HCT116 (cell line): Measurements from ENCODE around the gene PTOV1. TPM values are rescaled to one million over a fixed set of nuclear protein-coding genes. Genes with fewer than 3 reads are reported as not detected.

ENCODE experiments used
- ATAC-seq: fragments of 200-7000 bp; cut with Tn5 transposase; 2 replicates; pipeline ENCODE4 v1.9.1; 2020; ENCODE audit warnings: mild to moderate bottlenecking, moderate library complexity
- BruUV-seq: library from RNA; stranded (reverse); fragments of 400-500 nt; replicated peaks from 2 replicates; lab custom pipeline; 2021; lab: Mats Ljungman, UMichigan
- CTCF ChIA-PET: fragments of 300-600 bp; sonication (Branson Sonifier 250); formaldehyde crosslinking; loops from one replicate; lab custom pipeline; 2021; ENCODE audit warnings: antibody characterized with exemption; lab: Charles Lee
- POLR2A ChIA-PET: fragments of 300-600, 350-600 bp; sonication (Branson Sonifier 250); formaldehyde crosslinking; loops from one replicate; lab custom pipeline; 2021; ENCODE audit warnings: antibody characterized with exemption; lab: Charles Lee
- RAD21 ChIA-PET, 2 experiments: fragments of 300-600 bp; sonication (Branson Sonifier 250); formaldehyde crosslinking; loops; one replicate each; lab custom pipeline; 2023; ENCODE audit warnings: low total read pairs in 2 of 2; ENCODE audit not compliant: uncharacterized antibody in 2 of 2, unreplicated experiment in 2 of 2, low non-redundant PET in 1 of 2; lab: Charles Lee
- DNase-seq: peaks from one replicate; pipeline ENCODE4 v3.0.0-alpha.2; 2010; ENCODE audit warnings: low read depth, low spot score
- H2AFZ ChIP-seq: fragments of 200-600 bp; shearing (Covaris generic), sonication (generic); 2 replicates; pipeline ENCODE4 v1.6.1; 2017; ENCODE audit warnings: low read depth, mixed run types, mixed read lengths, antibody characterized with exemption, low read length; ENCODE audit not compliant: poor library complexity, severe bottlenecking
- H3K27ac ChIP-seq: 2 replicates; pipeline ENCODE4 v1.5.1; 2012; ENCODE audit warnings: low read depth, low read length
- H3K27me3 ChIP-seq: fragments of 200-600 bp; sonication (generic); 2 replicates; pipeline ENCODE4 v1.6.1; 2016; ENCODE audit warnings: mixed run types, low read length, mixed read lengths; ENCODE audit not compliant: insufficient read depth
- H3K36me3 ChIP-seq, 2 experiments: fragments of 200-500 bp in 1 of 2; fragments of 200-600 bp in 1 of 2; sonication (Bioruptor generic) in 1 of 2; sonication (generic) in 1 of 2; 2 replicates each; pipeline versions ENCODE4 v1.5.1 to v1.6.1; 2014 to 2016; ENCODE audit warnings: low read length in 2 of 2, inconsistent platforms in 1 of 2, mixed read lengths in 1 of 2, mixed run types in 1 of 2; ENCODE audit not compliant: insufficient read depth in 2 of 2, control insufficient read depth in 1 of 2
- H3K4me1 ChIP-seq, 2 experiments: fragments of 200-600 bp in 1 of 2; sonication (generic) in 1 of 2; 2 replicates each; pipeline versions ENCODE4 v1.5.1 to v1.6.1; 2012 to 2017; ENCODE audit warnings: low read length in 2 of 2, inconsistent platforms in 1 of 2, mild to moderate bottlenecking in 1 of 2, mixed read lengths in 1 of 2, mixed run types in 1 of 2, moderate library complexity in 1 of 2; ENCODE audit not compliant: insufficient read depth in 2 of 2, control insufficient read depth in 1 of 2
- H3K4me2 ChIP-seq: fragments of 200-600 bp; sonication (generic); 2 replicates; pipeline ENCODE4 v1.6.1; 2017; ENCODE audit warnings: mixed run types, low read length, mixed read lengths
- H3K4me3 ChIP-seq, 2 experiments: fragments of 200-600 bp in 1 of 2; sonication (generic) in 1 of 2; replicated peaks in 1 of 2; 2 replicates each; pipeline ENCODE4 v1.5.1; 2011 to 2016; ENCODE audit warnings: low read length in 2 of 2, control low read depth in 1 of 2, low read depth in 1 of 2, mild to moderate bottlenecking in 1 of 2, mixed read lengths in 1 of 2, mixed run types in 1 of 2
- H3K79me2 ChIP-seq: fragments of 200-600 bp; sonication (generic); 2 replicates; pipeline ENCODE4 v1.6.1; 2017; ENCODE audit warnings: mild to moderate bottlenecking, mixed run types, low read length, moderate library complexity, mixed read lengths; ENCODE audit not compliant: insufficient read depth
- H3K9ac ChIP-seq: fragments of 200-600 bp; sonication (generic); 2 replicates; pipeline ENCODE4 v1.6.1; 2016; ENCODE audit warnings: low read length, mixed read lengths
- H3K9me2 ChIP-seq: fragments of 200-600 bp; sonication (generic), shearing (Covaris generic); 2 replicates; pipeline ENCODE4 v1.6.1; 2017; ENCODE audit warnings: mixed run types, mild to moderate bottlenecking, moderate library complexity; ENCODE audit not compliant: insufficient read depth
- H3K9me3 ChIP-seq, 2 experiments: fragments of 200-500 bp in 1 of 2; fragments of 200-600 bp in 1 of 2; sonication (Bioruptor generic) in 1 of 2; sonication (generic) in 1 of 2; 2 replicates each; pipeline ENCODE4 v1.6.1; 2014 to 2017; ENCODE audit warnings: low read length in 2 of 2, mixed read lengths in 2 of 2, inconsistent platforms in 1 of 2, low read depth in 1 of 2, mild to moderate bottlenecking in 1 of 2, mixed run types in 1 of 2, moderate library complexity in 1 of 2; ENCODE audit not compliant: control insufficient read depth in 1 of 2, insufficient read depth in 1 of 2
- H4K20me1 ChIP-seq: fragments of 200-600 bp; sonication (generic), shearing (Covaris generic); 2 replicates; pipeline ENCODE4 v1.6.1; 2017; ENCODE audit warnings: mixed run types, mild to moderate bottlenecking, moderate library complexity; ENCODE audit not compliant: insufficient read depth
- CBX3 ChIP-seq: IDR thresholded peaks from 2 replicates; pipeline ENCODE4 v1.6.1; 2012; ENCODE audit warnings: low read depth
- CEBPB ChIP-seq: IDR thresholded peaks from 2 replicates; pipeline ENCODE4 v1.6.1; 2012; ENCODE audit warnings: low read depth
- EGR1 ChIP-seq: IDR thresholded peaks from 2 replicates; pipeline ENCODE4 v1.6.1; 2012; ENCODE audit warnings: low read depth
- ELF1 ChIP-seq: IDR thresholded peaks from 2 replicates; pipeline ENCODE4 v1.6.1; 2012; ENCODE audit warnings: low read depth, borderline replicate concordance
- EZH2 ChIP-seq: fragments of 200-600 bp; sonication (generic); IDR thresholded peaks from 2 replicates; pipeline ENCODE4 v1.6.1; 2017; ENCODE audit warnings: antibody characterized with exemption, mixed run types
- FOSL1 ChIP-seq: IDR thresholded peaks from 2 replicates; pipeline ENCODE4 v1.6.1; 2012; ENCODE audit warnings: low read depth
- JUND ChIP-seq: IDR thresholded peaks from 2 replicates; pipeline ENCODE4 v1.6.1; 2012
- POLR2AphosphoS5 ChIP-seq: IDR thresholded peaks from 2 replicates; pipeline ENCODE4 v1.6.1; 2011; ENCODE audit warnings: mild to moderate bottlenecking, low read depth, low read length, moderate library complexity
- RAD21 ChIP-seq: IDR thresholded peaks from 2 replicates; pipeline ENCODE4 v1.6.1; 2012; ENCODE audit warnings: low read depth, mild to moderate bottlenecking
- SIN3A ChIP-seq: IDR thresholded peaks from 2 replicates; pipeline ENCODE4 v1.6.1; 2012; ENCODE audit warnings: low read depth
- SP1 ChIP-seq: IDR thresholded peaks from 2 replicates; pipeline ENCODE4 v1.6.1; 2012; ENCODE audit warnings: low read depth
- SRF ChIP-seq: IDR thresholded peaks from 2 replicates; pipeline ENCODE4 v1.6.1; 2012; ENCODE audit warnings: low read depth
- TCF7L2 ChIP-seq: IDR thresholded peaks from 2 replicates; pipeline ENCODE4 v1.7.0; 2011; ENCODE audit warnings: borderline replicate concordance, inconsistent platforms; ENCODE audit not compliant: insufficient read depth, insufficient read length; ENCODE audit errors: extremely low read depth
- ZFX ChIP-seq: fragments of 450-650 bp; IDR thresholded peaks from 2 replicates; pipeline ENCODE4 v1.6.1; 2017
- intact Hi-C: fragments of 100-400 bp; cut with micrococcal nuclease; formaldehyde crosslinking; loops from 2 replicates; pipeline ENCODE4 v1.10.0; 2022
- total RNA-seq: library from RNA; stranded (reverse); gene quantifications from one replicate; pipeline ENCODE4 v1.2.1, GENCODE V29; 2021; ENCODE audit not compliant: unreplicated experiment
- TF ChIP-seq, protein P1 (sequence below), 3 experiments: fragments of 200-600 bp in 1 of 3; sonication (generic) in 1 of 3; IDR thresholded peaks in 2 of 3; conservative IDR thresholded peaks in 1 of 3; 2 replicates each; pipeline ENCODE4 v1.5.1; 2012 to 2017; ENCODE audit warnings: low read depth in 2 of 3, low read length in 2 of 3, antibody characterized with exemption in 1 of 3, borderline replicate concordance in 1 of 3, control low read depth in 1 of 3, mild to moderate bottlenecking in 1 of 3, mixed read lengths in 1 of 3, mixed run types in 1 of 3, moderate library complexity in 1 of 3; ENCODE audit not compliant: insufficient read depth in 1 of 3
- TF ChIP-seq, protein P2 (sequence below): IDR thresholded peaks from 2 replicates; pipeline ENCODE4 v1.6.1; 2011; ENCODE audit warnings: mild to moderate bottlenecking, low read length, moderate library complexity; ENCODE audit not compliant: insufficient replicate concordance; ENCODE audit errors: extremely low read depth
- TF ChIP-seq, protein P3 (sequence below): IDR thresholded peaks from 2 replicates; pipeline ENCODE4 v1.6.1; 2012
- TF ChIP-seq, protein P4 (sequence below): IDR thresholded peaks from 2 replicates; pipeline ENCODE4 v1.6.1; 2012; ENCODE audit warnings: low read depth

PTOV1 gene
- total RNA-seq, 1 experiment from 2014 or later: 236 TPM

DNA sequence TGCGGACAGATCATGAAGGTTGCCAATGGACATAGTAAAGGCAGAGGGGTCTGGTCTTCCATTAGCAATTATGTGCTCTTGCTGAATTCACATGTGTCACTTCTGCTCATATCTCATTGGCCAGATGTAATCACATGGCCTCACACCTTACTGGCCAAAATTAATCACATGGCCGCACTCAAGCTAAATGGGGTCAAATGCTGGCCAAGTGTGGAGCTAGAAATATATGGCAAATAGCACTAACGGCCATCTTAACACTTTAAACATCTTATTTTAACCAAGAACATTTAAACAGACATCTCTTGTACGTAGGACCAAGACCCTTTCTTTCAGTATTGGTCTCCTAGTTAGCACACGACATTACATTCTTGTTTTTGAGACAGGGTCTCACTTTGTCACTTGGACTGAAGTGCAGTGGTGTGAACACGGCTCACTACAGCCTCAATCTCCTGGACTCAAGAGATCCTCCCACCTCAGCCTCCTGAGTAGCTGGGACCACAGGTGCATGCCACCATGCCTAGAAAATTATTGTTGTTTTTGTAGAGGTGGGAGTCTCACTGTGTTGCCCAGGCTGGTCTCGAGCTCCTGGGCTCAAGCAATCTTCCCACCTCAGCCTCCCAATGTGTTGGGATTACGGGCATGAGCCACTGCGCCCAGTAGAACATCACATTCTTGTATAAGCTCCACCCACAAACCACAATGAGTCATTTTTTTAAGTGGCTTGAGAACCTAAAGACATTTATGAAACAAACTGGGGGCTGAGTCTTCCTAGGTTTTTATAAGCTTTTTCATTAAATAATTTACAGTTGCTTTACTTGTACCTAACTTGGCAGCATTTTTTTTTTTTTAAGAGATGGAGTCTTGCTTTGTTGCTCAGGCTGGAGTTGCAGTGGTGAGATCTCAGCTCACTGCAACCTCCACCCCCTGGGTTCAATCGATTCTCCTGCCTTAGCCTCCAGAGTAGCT is 2.9 kb upstream of the PTOV1 start:
- Histone ChIP-seq H3K9me3 (no peaks in the 10 kb centered on the region), H4K20me1 (no peaks in the 10 kb centered on the region), H3K4me2 (peak overlapping the region; percentile 70), H3K36me3 (no peaks in the 10 kb centered on the region; a peak in 1 of 4 replicates), H3K4me3 (peak overlapping the region in 1 of 2 experiments; percentile 19; a peak in 2 of 4 replicates), H3K4me1 (peaks cover 34 to 42% of the 10 kb centered on the region in 2 experiments), H3K9ac (0 out of 2 replicates have a peak overlapping the region, but pooled peaks have one; percentile 24), H3K9me2 (no peaks in the 10 kb centered on the region), H3K27me3 (no peaks in the 10 kb centered on the region), H3K27ac (peak overlapping the region; percentile 91), H2AFZ (no peak overlapping the region), H3K79me2 (peaks cover 14% of the 10 kb centered on the region)
- no TSS peak for BruUV-seq
- POLR2A ChIA-PET: interaction anchor here (1.1 kb wide), 1 partner anchor 19 kb away, joined by 5 read pairs; no protein-coding TSS in a partner anchor
- intact Hi-C loops: no loop called here
- DNase-seq: peak; percentile 46
- ATAC-seq: no peak
- CTCF ChIA-PET: interaction anchor here (1.0 kb wide), 1 partner anchor 17 kb away, joined by 3 read pairs; no protein-coding TSS in a partner anchor
- RAD21 ChIA-PET: interaction anchor here in 1 of 2 experiments (0.7 kb wide), 1 partner anchor 68 kb away, joined by 3 read pairs; no protein-coding TSS in a partner anchor
- TF ChIP-seq CEBPB: no peak
- TF ChIP-seq, protein P1, sequence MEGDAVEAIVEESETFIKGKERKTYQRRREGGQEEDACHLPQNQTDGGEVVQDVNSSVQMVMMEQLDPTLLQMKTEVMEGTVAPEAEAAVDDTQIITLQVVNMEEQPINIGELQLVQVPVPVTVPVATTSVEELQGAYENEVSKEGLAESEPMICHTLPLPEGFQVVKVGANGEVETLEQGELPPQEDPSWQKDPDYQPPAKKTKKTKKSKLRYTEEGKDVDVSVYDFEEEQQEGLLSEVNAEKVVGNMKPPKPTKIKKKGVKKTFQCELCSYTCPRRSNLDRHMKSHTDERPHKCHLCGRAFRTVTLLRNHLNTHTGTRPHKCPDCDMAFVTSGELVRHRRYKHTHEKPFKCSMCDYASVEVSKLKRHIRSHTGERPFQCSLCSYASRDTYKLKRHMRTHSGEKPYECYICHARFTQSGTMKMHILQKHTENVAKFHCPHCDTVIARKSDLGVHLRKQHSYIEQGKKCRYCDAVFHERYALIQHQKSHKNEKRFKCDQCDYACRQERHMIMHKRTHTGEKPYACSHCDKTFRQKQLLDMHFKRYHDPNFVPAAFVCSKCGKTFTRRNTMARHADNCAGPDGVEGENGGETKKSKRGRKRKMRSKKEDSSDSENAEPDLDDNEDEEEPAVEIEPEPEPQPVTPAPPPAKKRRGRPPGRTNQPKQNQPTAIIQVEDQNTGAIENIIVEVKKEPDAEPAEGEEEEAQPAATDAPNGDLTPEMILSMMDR (IDR thresholded peaks at IDR 0.05 in 2 of 3, conservative IDR thresholded peaks at IDR 0.05 in 1 of 3; ENCODE audit: borderline replicate concordance in 1 of 3, insufficient read depth in 1 of 3, low read depth in 2 of 3, low read length in 2 of 3): no peak
- TF ChIP-seq SP1: peak; percentile 35; the same call in 1 of the 2 replicates
- peak; percentile 60; the same call in 1 of the 2 replicates for TF ChIP-seq FOSL1
- no peak for TF ChIP-seq SRF
- TF ChIP-seq EGR1: no peak
- TF ChIP-seq, protein P2, sequence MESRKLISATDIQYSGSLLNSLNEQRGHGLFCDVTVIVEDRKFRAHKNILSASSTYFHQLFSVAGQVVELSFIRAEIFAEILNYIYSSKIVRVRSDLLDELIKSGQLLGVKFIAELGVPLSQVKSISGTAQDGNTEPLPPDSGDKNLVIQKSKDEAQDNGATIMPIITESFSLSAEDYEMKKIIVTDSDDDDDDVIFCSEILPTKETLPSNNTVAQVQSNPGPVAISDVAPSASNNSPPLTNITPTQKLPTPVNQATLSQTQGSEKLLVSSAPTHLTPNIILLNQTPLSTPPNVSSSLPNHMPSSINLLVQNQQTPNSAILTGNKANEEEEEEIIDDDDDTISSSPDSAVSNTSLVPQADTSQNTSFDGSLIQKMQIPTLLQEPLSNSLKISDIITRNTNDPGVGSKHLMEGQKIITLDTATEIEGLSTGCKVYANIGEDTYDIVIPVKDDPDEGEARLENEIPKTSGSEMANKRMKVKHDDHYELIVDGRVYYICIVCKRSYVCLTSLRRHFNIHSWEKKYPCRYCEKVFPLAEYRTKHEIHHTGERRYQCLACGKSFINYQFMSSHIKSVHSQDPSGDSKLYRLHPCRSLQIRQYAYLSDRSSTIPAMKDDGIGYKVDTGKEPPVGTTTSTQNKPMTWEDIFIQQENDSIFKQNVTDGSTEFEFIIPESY: no peak
- TF ChIP-seq RAD21: peak; percentile 8; the same call in 1 of the 2 replicates
- no peak for TF ChIP-seq EZH2
- TF ChIP-seq ELF1: no peak
- no peak for TF ChIP-seq ZFX
- TF ChIP-seq CBX3: peak; percentile 55; the same call in 1 of the 2 replicates
- TF ChIP-seq JUND: peak; percentile 30
- TF ChIP-seq, protein P3, sequence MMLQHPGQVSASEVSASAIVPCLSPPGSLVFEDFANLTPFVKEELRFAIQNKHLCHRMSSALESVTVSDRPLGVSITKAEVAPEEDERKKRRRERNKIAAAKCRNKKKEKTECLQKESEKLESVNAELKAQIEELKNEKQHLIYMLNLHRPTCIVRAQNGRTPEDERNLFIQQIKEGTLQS: no peak
- no peak for TF ChIP-seq POLR2AphosphoS5
- TF ChIP-seq, protein P4, sequence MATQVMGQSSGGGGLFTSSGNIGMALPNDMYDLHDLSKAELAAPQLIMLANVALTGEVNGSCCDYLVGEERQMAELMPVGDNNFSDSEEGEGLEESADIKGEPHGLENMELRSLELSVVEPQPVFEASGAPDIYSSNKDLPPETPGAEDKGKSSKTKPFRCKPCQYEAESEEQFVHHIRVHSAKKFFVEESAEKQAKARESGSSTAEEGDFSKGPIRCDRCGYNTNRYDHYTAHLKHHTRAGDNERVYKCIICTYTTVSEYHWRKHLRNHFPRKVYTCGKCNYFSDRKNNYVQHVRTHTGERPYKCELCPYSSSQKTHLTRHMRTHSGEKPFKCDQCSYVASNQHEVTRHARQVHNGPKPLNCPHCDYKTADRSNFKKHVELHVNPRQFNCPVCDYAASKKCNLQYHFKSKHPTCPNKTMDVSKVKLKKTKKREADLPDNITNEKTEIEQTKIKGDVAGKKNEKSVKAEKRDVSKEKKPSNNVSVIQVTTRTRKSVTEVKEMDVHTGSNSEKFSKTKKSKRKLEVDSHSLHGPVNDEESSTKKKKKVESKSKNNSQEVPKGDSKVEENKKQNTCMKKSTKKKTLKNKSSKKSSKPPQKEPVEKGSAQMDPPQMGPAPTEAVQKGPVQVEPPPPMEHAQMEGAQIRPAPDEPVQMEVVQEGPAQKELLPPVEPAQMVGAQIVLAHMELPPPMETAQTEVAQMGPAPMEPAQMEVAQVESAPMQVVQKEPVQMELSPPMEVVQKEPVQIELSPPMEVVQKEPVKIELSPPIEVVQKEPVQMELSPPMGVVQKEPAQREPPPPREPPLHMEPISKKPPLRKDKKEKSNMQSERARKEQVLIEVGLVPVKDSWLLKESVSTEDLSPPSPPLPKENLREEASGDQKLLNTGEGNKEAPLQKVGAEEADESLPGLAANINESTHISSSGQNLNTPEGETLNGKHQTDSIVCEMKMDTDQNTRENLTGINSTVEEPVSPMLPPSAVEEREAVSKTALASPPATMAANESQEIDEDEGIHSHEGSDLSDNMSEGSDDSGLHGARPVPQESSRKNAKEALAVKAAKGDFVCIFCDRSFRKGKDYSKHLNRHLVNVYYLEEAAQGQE: no peak
- TF ChIP-seq SIN3A: no peak
- no peak for TF ChIP-seq TCF7L2
